Psoas muscle (tissue), 8 donors: ENCODE data around the gene EID2. TPM values are rescaled to one million over a fixed set of nuclear protein-coding genes. Genes with fewer than 3 reads are reported as not detected.

ENCODE experiments used
- ATAC-seq, 4 donors: fragments of 200-7000 bp; cut with Tn5 transposase; one replicate each; pipeline ENCODE4 v1.9.1; 2020; ENCODE audit warnings: moderate library complexity in 3 of 4, mild to moderate bottlenecking in 2 of 4
- DNase-seq, 2 donors: peaks; one replicate each; pipeline ENCODE4 v3.0.0-alpha.2; 2020
- H3K27ac ChIP-seq: fragments of 200-600 bp; one replicate; pipeline ENCODE4 v1.8.0; 2022
- H3K27me3 ChIP-seq, 3 donors: fragments of 200-600 bp in 1 of 3; one replicate each; pipeline versions ENCODE4 v1.6.1 to v1.8.0; 2013 to 2022; ENCODE audit warnings: low read length in 2 of 3, mild to moderate bottlenecking in 2 of 3, moderate library complexity in 1 of 3; ENCODE audit not compliant: insufficient read depth in 3 of 3
- H3K36me3 ChIP-seq, 2 donors: fragments of 200-600 bp in 1 of 2; one replicate each; pipeline versions ENCODE4 v1.6.1 to v1.8.0; 2013 to 2022; ENCODE audit warnings: low read depth in 1 of 2, mild to moderate bottlenecking in 1 of 2, moderate library complexity in 1 of 2; ENCODE audit not compliant: insufficient read depth in 1 of 2
- H3K4me1 ChIP-seq: fragments of 200-600 bp; one replicate; pipeline ENCODE4 v1.8.0; 2022
- H3K4me3 ChIP-seq: fragments of 200-600 bp; one replicate; pipeline ENCODE4 v1.8.0; 2022; ENCODE audit warnings: mild to moderate bottlenecking
- H3K9me3 ChIP-seq: fragments of 200-600 bp; one replicate; pipeline ENCODE4 v1.8.0; 2022
- WGBS, 3 donors: extraction: QIAGEN DNeasy Blood & Tissue Kit; methylation state at CpG; one replicate each; pipeline versions ENCODE4 v1.1.6 to v1.1.7; 2013; 5-methylcytosine and 5-hydroxymethylcytosine counted together
- intact Hi-C, 2 donors: fragments of 100-400 bp; cut with DNase I; formaldehyde crosslinking; loops; one replicate each; pipeline versions ENCODE4 v1.11.0 to v1.14.2; 2022
- polyA plus RNA-seq, 3 donors: library from polyadenylated mRNA; stranded (reverse); fragments of 200-250 nt; gene quantifications; one replicate each; pipeline ENCODE4 v1.2.3, GENCODE V29; 2013
- total RNA-seq, 4 donors: library from RNA; stranded (reverse); fragmentation: NEBNext Ultra II Directional in 2 of 4; extraction: Animal tissue kit (Norgen Biotek cat#: 25700) in 2 of 4; gene quantifications; one replicate each; pipeline versions ENCODE4 v1.2.1 to v1.2.4, GENCODE V29; 2021 to 2023
- TF ChIP-seq, protein P1 (sequence below): fragments of 200-600 bp; IDR thresholded peaks from one replicate; pipeline ENCODE4 v1.8.0; 2022; ENCODE audit warnings: antibody characterized with exemption
- donor health status: healthy with polysubstance abuse.
- donor health status: DM: no; HTN: no; CAD: no; lungs with moderate emphysema.
- donor health status: Bipolar disorder and iron deficiency.
- donor health status: healthy.
- donor health status: DM: yes; HTN: yes; CAD: no.
- donor health status: DM: no; HTN: no; CAD: no.
- donor health status: DM: no; HTN: no; CAD: no.
- donor health status: DM: yes; HTN: yes; CAD: no.

EID2 gene
- total and polyA plus RNA-seq, 7 donors = 7.6 to 15.7 (median 10.4) TPM

DNA sequence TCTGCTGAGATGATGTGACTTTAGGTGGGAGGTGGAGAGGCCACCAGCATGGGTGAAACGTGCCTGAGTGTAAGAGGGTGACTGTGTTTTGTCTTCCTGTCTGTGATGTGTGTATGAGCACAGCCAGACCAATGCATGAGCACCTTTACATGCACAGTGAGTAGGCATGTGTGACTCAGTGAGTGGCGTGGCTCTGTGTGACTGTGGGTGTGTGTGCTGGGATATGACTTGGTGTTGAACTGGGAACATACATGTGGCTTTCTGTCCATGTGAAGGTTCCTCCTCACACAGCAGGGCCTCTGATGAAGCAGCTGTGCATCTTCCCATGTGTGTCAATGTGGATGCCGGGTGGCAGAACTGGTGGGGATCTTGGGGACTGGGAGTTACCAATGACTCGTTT is 42.5 kb upstream of the EID2 start:
- Histone ChIP-seq H3K9me3 (no peaks in the 10 kb centered on the region), H3K4me3 (no peak overlapping the region), H3K36me3 (no peaks in the 10 kb centered on the region), H3K4me1 (no peaks in the 10 kb centered on the region), H3K27me3 (peaks cover 0 to 9% (median 0%) of the 10 kb centered on the region in 3 donors), H3K27ac (no peak overlapping the region)
- no peak for ATAC-seq
- WGBS, 3 donors = 44 to 48% (median 47%) methylated on average over 4 of the region's 4 CpGs
- intact Hi-C loops = no loop called here
- TF ChIP-seq, protein P1, sequence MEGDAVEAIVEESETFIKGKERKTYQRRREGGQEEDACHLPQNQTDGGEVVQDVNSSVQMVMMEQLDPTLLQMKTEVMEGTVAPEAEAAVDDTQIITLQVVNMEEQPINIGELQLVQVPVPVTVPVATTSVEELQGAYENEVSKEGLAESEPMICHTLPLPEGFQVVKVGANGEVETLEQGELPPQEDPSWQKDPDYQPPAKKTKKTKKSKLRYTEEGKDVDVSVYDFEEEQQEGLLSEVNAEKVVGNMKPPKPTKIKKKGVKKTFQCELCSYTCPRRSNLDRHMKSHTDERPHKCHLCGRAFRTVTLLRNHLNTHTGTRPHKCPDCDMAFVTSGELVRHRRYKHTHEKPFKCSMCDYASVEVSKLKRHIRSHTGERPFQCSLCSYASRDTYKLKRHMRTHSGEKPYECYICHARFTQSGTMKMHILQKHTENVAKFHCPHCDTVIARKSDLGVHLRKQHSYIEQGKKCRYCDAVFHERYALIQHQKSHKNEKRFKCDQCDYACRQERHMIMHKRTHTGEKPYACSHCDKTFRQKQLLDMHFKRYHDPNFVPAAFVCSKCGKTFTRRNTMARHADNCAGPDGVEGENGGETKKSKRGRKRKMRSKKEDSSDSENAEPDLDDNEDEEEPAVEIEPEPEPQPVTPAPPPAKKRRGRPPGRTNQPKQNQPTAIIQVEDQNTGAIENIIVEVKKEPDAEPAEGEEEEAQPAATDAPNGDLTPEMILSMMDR = no peak
- DNase-seq = no peak

DNA sequence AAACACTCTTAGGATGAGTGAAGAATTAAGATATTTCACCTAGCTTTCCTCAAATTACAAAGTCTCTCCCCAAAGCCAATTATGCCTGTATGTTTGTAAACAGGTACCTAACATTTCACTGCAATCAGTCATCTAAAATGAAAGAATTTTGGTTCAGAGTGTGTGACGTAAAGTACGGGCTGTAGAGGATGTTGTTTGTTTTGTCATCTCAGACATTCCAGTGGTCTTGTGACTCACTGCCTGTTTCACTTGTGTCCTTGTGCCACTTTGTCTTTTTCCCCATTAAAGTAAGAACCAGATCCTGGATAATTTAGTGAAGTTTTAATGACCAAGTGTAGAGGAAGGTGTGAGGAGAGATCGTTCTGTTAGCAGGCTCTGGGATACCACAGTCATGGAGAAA is 28.6 kb upstream of the EID2 start:
- H3K4me1 ChIP-seq = no peaks in the 10 kb centered on the region
- peaks cover 3 to 11% (median 9%) of the 10 kb centered on the region in 3 donors for H3K27me3 ChIP-seq
- no peak for ATAC-seq
- no peaks in the 10 kb centered on the region for H3K36me3 ChIP-seq
- H3K27ac ChIP-seq = no peak overlapping the region
- DNase-seq = no peak
- peaks cover 11% of the 10 kb centered on the region for H3K9me3 ChIP-seq
- intact Hi-C loops = no loop called here
- TF ChIP-seq, protein P1 = no peak
- no peak overlapping the region for H3K4me3 ChIP-seq
- 57 to 63% (median 59%) methylated on average over 3 of the region's 3 CpGs for WGBS, 3 donors

DNA sequence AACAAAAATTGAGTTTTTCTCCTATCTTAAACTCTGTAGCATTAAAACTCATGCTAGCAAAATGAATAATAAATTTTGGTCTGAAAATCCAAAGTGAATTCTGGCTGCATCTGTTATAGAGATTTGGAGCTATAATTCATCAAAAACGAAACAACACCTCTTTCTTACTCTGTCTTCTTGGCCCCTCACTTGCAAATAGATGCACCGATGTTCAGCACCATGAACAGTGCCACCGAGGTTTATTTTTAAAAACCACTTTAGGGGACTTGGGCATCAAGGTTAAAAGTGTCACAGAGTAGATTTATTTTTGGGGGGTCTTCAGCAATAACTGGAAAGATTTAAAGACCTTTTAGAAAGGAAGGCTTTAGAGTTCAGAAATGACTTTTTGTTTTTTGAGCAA is 26.1 kb upstream of the EID2 start:
- H3K4me3 ChIP-seq = no peak overlapping the region
- no peaks in the 10 kb centered on the region for H3K36me3 ChIP-seq
- H3K9me3 ChIP-seq = no peaks in the 10 kb centered on the region
- TF ChIP-seq, protein P1 = no peak
- intact Hi-C loops = no loop called here
- H3K4me1 ChIP-seq = no peaks in the 10 kb centered on the region
- peaks cover 3 to 11% (median 9%) of the 10 kb centered on the region in 3 donors for H3K27me3 ChIP-seq
- WGBS, 3 donors = 29 to 43% (median 38%) methylated on average over 3 of the region's 3 CpGs
- ATAC-seq (no peak), DNase-seq (no peak)
- H3K27ac ChIP-seq = no peak overlapping the region

DNA sequence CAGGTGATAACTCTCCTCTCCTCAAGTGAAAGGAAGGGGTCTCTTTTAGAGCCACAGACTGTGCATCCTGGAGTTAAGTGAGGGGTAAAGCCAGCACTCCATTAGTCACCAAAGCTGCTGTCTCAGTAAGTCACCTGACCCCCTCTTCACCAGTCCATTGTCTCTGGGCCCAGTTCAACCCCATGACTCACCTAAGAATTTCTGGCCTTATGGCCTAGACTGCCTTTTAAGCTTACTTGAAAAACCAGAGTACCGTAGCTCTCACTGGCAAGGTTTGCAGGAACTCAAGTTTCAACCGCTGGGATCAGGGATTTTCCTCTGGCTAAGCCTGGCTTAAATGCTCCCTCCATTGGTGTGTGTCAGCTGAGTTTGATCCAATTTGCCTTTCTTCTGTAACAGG is 23.4 kb upstream of the EID2 start:
- WGBS, 3 donors = 47 to 54% (median 51%) methylated on average over 2 of the region's 2 CpGs
- H3K4me1 ChIP-seq = peaks cover 2% of the 10 kb centered on the region
- TF ChIP-seq, protein P1 = no peak

DNA sequence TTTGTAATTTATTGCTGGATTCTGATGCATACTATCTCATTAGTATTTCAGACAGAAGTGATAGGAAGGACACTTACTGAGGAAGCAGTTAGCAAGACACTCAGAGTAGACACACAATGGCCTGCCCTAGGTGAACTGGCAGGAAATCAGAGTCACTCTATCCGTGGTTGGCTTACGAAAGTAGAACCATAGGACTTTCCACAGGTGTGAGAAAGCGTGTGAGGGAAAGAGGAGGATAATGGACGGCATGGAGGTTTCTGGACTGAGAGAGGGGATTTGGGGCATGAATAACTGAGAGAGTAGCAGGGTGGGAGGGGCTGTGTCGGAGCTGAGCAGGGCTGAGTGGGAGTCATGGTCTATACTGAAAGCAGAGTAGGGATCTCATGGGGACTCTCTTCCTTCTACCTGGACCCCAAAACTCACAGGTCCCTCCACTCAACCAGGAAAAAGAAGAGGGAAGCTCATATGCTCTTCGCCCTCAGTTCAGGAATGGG is 18.7 kb upstream of the EID2 start:
- no peak overlapping the region for H3K4me3 ChIP-seq
- no peaks in the 10 kb centered on the region for H3K27me3 ChIP-seq
- H3K4me1 ChIP-seq = peaks cover 7% of the 10 kb centered on the region
- ATAC-seq = no peak
- H3K9me3 ChIP-seq = no peaks in the 10 kb centered on the region
- intact Hi-C loops = no loop called here
- H3K27ac ChIP-seq = no peak overlapping the region
- no peaks in the 10 kb centered on the region for H3K36me3 ChIP-seq
- WGBS, 3 donors = 44 to 56% (median 50%) methylated on average over 6 of the region's 6 CpGs
- DNase-seq = no peak
- TF ChIP-seq, protein P1 = no peak

More for the DNA sequence above, 23.4 kb upstream of the EID2 start:
- Histone ChIP-seq H3K9me3 (no peaks in the 10 kb centered on the region), H3K36me3 (no peaks in the 10 kb centered on the region), H3K27ac (no peak overlapping the region), H3K27me3 (peaks cover 2 to 9% (median 8%) of the 10 kb centered on the region in 3 donors), H3K4me3 (no peak overlapping the region)
- ATAC-seq (peak in 2 of 4 donors; percentile 42), DNase-seq (no peak)
- intact Hi-C loops = no loop called here
